Keratinocyte (primary cell): ENCODE data around the gene PTPN18. TPM values are rescaled to one million over a fixed set of nuclear protein-coding genes. Genes with fewer than 3 reads are reported as not detected.

ENCODE experiments used
- DNase-seq: peaks from one replicate; pipeline ENCODE4 v3.0.0-alpha.2; 2011; ENCODE audit warnings: low read depth, missing footprints, low spot score
- FAIRE-seq: peaks from 2 replicates; lab custom pipeline; 2011; peaks lifted over from hg19 to GRCh38; lab: Jason Lieb, UNC
- H2AFZ ChIP-seq: 2 replicates; pipeline ENCODE4 v1.6.0; 2012; ENCODE audit warnings: low read length, control low read depth, inconsistent platforms; ENCODE audit not compliant: control insufficient read depth
- H3K27ac ChIP-seq: 2 replicates; pipeline ENCODE4 v1.5.1; 2011; ENCODE audit warnings: low read length; ENCODE audit not compliant: control insufficient read depth, insufficient read depth
- H3K27me3 ChIP-seq: 3 replicates; pipeline ENCODE4 v1.6.0; 2011; ENCODE audit warnings: low read length; ENCODE audit not compliant: control insufficient read depth, insufficient read depth; ENCODE audit errors: extremely low read depth
- H3K36me3 ChIP-seq, 2 experiments: 2 replicates in 1 of 2; 3 replicates in 1 of 2; pipeline ENCODE4 v1.5.1; 2011; ENCODE audit warnings: low read length in 2 of 2, mild to moderate bottlenecking in 1 of 2; ENCODE audit not compliant: control insufficient read depth in 2 of 2, insufficient read depth in 2 of 2; ENCODE audit errors: extremely low read depth in 1 of 2
- H3K4me1 ChIP-seq: 3 replicates; pipeline ENCODE4 v1.5.1; 2011; ENCODE audit warnings: low read length; ENCODE audit not compliant: control insufficient read depth, insufficient read depth; ENCODE audit errors: extremely low read depth
- H3K4me2 ChIP-seq: 3 replicates; pipeline ENCODE4 v1.6.0; 2011; ENCODE audit warnings: low read depth, low read length; ENCODE audit not compliant: control insufficient read depth, insufficient read depth; ENCODE audit errors: extremely low read depth
- H3K4me3 ChIP-seq, 3 experiments: fragments of 200-600 bp in 1 of 3; sonication (generic) in 1 of 3; 2 replicates in 2 of 3; 3 replicates in 1 of 3; pipeline ENCODE4 v1.5.1; 2011 to 2016; ENCODE audit warnings: low read length in 3 of 3, mild to moderate bottlenecking in 3 of 3, control low read depth in 2 of 3, inconsistent platforms in 1 of 3, low read depth in 1 of 3, mixed read lengths in 1 of 3, mixed run types in 1 of 3, moderate library complexity in 1 of 3; ENCODE audit not compliant: control insufficient read depth in 2 of 3, insufficient read depth in 2 of 3; ENCODE audit errors: extremely low read depth in 1 of 3
- H3K79me2 ChIP-seq: 2 replicates; pipeline ENCODE4 v1.6.0; 2012; ENCODE audit warnings: low read length; ENCODE audit not compliant: control insufficient read depth, insufficient read depth
- H3K9ac ChIP-seq: 3 replicates; pipeline ENCODE4 v1.6.0; 2011; ENCODE audit warnings: low read length; ENCODE audit not compliant: control insufficient read depth, insufficient read depth; ENCODE audit errors: extremely low read depth
- H3K9me1 ChIP-seq: 3 replicates; pipeline ENCODE4 v1.6.0; 2011; ENCODE audit warnings: low read length; ENCODE audit not compliant: control insufficient read depth, insufficient read depth; ENCODE audit errors: extremely low read depth
- H3K9me3 ChIP-seq: 2 replicates; pipeline ENCODE4 v1.5.1; 2012; ENCODE audit warnings: low read depth, low read length; ENCODE audit not compliant: control insufficient read depth
- H4K20me1 ChIP-seq: 3 replicates; pipeline ENCODE4 v1.6.0; 2011; ENCODE audit warnings: low read length; ENCODE audit not compliant: control insufficient read depth, insufficient read depth; ENCODE audit errors: extremely low read depth
- EZH2 ChIP-seq: IDR thresholded peaks from one replicate; pipeline ENCODE4 v1.6.1; 2012; ENCODE audit warnings: inconsistent platforms, mild to moderate bottlenecking, low read length, moderate library complexity
- dilution Hi-C: fragments of 300-500 bp; cut with MboI; formaldehyde crosslinking; loops from one replicate; pipeline ENCODE4 v1.7.0; 2020; ENCODE audit warnings: low sequenced_read_pairs; ENCODE audit not compliant: extremely low pct_ligation_motif_present
- polyA plus RNA-seq, 5 experiments: library from polyadenylated mRNA; depleted of rRNA in 3 of 5; stranded (reverse) in 3 of 5; stranded (forward) in 1 of 5; unstranded in 1 of 5; fragments of >200 nt; gene quantifications; 1 replicate in 1 of 5; 2 replicates in 3 of 5; 3 replicates in 1 of 5; pipeline versions ENCODE4 v1.2.1 to v1.2.3, GENCODE V29; 2011 to 2012; ENCODE audit warnings: missing spikeins in 2 of 5, low read depth in 1 of 5, low replicate concordance in 1 of 5
- TF ChIP-seq, protein P1 (sequence below), 3 experiments: IDR thresholded peaks in 1 of 3; conservative IDR thresholded peaks in 1 of 3; optimal IDR thresholded peaks in 1 of 3; 2 replicates in 2 of 3; 3 replicates in 1 of 3; pipeline versions ENCODE3 to v1.5.1; 2011; ENCODE audit warnings: low read length in 3 of 3, mild to moderate bottlenecking in 3 of 3, moderate library complexity in 2 of 3, control low read depth in 1 of 3, inconsistent platforms in 1 of 3; ENCODE audit not compliant: insufficient read depth in 2 of 3; ENCODE audit errors: extremely low read depth in 1 of 3

The PTPN18 gene
- polyA plus RNA-seq, 1 donor (not counting 4 experiments of a cell fraction or from before 2014, with no cell fraction given), result 9.6 TPM

GRCh38 chr2:130365075-130365474 is 9.2 kb downstream of the PTPN18 start:
- no peaks in the 10 kb centered on the region for H3K9me3 ChIP-seq
- no peaks in the 10 kb centered on the region for H3K9me1 ChIP-seq
- no peaks in the 10 kb centered on the region for H3K4me1 ChIP-seq
- dilution Hi-C loops, result no loop called here
- no peaks in the 10 kb centered on the region for H3K27me3 ChIP-seq
- H3K36me3 ChIP-seq, result no peaks in the 10 kb centered on the region
- no peaks in the 10 kb centered on the region for H4K20me1 ChIP-seq
- H3K79me2 ChIP-seq, result no peaks in the 10 kb centered on the region
- DNase-seq, result no peak
- FAIRE-seq, result no peak
- no peak overlapping the region for H3K4me2 ChIP-seq
- no peak overlapping the region for H3K9ac ChIP-seq
- no peak overlapping the region for H3K4me3 ChIP-seq
- no peak overlapping the region for H2AFZ ChIP-seq
- H3K27ac ChIP-seq, result no peak overlapping the region
- TF ChIP-seq, protein P1, sequence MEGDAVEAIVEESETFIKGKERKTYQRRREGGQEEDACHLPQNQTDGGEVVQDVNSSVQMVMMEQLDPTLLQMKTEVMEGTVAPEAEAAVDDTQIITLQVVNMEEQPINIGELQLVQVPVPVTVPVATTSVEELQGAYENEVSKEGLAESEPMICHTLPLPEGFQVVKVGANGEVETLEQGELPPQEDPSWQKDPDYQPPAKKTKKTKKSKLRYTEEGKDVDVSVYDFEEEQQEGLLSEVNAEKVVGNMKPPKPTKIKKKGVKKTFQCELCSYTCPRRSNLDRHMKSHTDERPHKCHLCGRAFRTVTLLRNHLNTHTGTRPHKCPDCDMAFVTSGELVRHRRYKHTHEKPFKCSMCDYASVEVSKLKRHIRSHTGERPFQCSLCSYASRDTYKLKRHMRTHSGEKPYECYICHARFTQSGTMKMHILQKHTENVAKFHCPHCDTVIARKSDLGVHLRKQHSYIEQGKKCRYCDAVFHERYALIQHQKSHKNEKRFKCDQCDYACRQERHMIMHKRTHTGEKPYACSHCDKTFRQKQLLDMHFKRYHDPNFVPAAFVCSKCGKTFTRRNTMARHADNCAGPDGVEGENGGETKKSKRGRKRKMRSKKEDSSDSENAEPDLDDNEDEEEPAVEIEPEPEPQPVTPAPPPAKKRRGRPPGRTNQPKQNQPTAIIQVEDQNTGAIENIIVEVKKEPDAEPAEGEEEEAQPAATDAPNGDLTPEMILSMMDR (optimal IDR thresholded peaks at IDR 0.05 in 1 of 3, IDR thresholded peaks at IDR 0.05 in 1 of 3, conservative IDR thresholded peaks at IDR 0.05 in 1 of 3; ENCODE audit: extremely low read depth in 1 of 3, insufficient read depth in 2 of 3, low read length in 3 of 3), result no peak
- no peak for TF ChIP-seq EZH2

GRCh38 chr2:130365963-130366362 is 10.1 kb downstream of the PTPN18 start:
- Histone ChIP-seq H3K36me3 (peaks cover 0 to 3% of the 10 kb centered on the region in 2 experiments), H3K27me3 (no peaks in the 10 kb centered on the region), H3K4me3 (no peak overlapping the region), H3K9ac (no peak overlapping the region), H3K4me1 (no peaks in the 10 kb centered on the region), H3K27ac (no peak overlapping the region), H4K20me1 (no peaks in the 10 kb centered on the region), H3K79me2 (no peaks in the 10 kb centered on the region), H3K9me1 (no peaks in the 10 kb centered on the region), H2AFZ (no peak overlapping the region), H3K9me3 (no peaks in the 10 kb centered on the region), H3K4me2 (no peak overlapping the region)
- TF ChIP-seq, protein P1 (optimal IDR thresholded peaks at IDR 0.05 in 1 of 3, IDR thresholded peaks at IDR 0.05 in 1 of 3, conservative IDR thresholded peaks at IDR 0.05 in 1 of 3; ENCODE audit: extremely low read depth in 1 of 3, insufficient read depth in 2 of 3, low read length in 3 of 3), result no peak
- TF ChIP-seq EZH2, result no peak
- FAIRE-seq (no peak), DNase-seq (no peak)
- dilution Hi-C loops, result no loop called here
